ENCODE data around the gene NEUROG2.

DNA sequence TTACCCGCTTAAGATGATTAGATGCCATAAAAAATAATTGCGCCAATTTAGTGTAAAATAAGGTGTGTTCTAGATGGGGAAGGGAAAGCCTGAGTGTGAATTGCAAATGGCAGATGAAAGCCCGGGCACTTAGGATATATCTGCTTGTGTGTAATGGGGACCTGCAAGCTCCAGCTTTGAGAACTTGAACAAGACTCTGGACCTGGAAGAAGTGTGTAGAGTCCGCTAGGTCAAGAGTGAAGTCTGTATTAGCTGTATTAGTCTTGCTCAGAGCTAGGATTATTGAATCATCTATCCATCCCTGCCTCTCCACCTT lies 4.2 kb downstream of the NEUROG2 start:
- TF ChIP-seq, protein P1, sequence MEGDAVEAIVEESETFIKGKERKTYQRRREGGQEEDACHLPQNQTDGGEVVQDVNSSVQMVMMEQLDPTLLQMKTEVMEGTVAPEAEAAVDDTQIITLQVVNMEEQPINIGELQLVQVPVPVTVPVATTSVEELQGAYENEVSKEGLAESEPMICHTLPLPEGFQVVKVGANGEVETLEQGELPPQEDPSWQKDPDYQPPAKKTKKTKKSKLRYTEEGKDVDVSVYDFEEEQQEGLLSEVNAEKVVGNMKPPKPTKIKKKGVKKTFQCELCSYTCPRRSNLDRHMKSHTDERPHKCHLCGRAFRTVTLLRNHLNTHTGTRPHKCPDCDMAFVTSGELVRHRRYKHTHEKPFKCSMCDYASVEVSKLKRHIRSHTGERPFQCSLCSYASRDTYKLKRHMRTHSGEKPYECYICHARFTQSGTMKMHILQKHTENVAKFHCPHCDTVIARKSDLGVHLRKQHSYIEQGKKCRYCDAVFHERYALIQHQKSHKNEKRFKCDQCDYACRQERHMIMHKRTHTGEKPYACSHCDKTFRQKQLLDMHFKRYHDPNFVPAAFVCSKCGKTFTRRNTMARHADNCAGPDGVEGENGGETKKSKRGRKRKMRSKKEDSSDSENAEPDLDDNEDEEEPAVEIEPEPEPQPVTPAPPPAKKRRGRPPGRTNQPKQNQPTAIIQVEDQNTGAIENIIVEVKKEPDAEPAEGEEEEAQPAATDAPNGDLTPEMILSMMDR (IDR thresholded peaks at IDR 0.05) = no peak
- TF ChIP-seq EP300 (IDR thresholded peaks at IDR 0.05) (no peak), POLR2A (IDR thresholded peaks at IDR 0.05) (no peak), POLR2AphosphoS5 (IDR thresholded peaks at IDR 0.05) (no peak)

All from upper lobe of left lung (tissue), 4 donors.